Vagina (tissue), 2 donors: ENCODE results near the gene MTO1. TPM values are rescaled to one million over a fixed set of nuclear protein-coding genes. Genes with fewer than 3 reads are reported as not detected.

Experiments
- DNase-seq, 2 donors: peaks; one replicate each; pipeline ENCODE4 v3.0.0-alpha.2; 2017; ENCODE audit errors: extremely low spot score in 2 of 2
- H3K27ac ChIP-seq: fragments of 200-600 bp; sonication (generic); one replicate; pipeline ENCODE4 v1.5.1; 2019
- H3K27me3 ChIP-seq: fragments of 200-600 bp; sonication (generic); one replicate; pipeline ENCODE4 v1.5.1; 2019
- H3K36me3 ChIP-seq, 2 donors: fragments of 200-600 bp; sonication (generic); one replicate each; pipeline ENCODE4 v1.5.1; 2017 to 2019
- H3K4me1 ChIP-seq: fragments of 200-600 bp; sonication (generic); one replicate; pipeline ENCODE4 v1.5.1; 2019
- H3K4me3 ChIP-seq, 2 donors: fragments of 200-600 bp; sonication (generic); 1 replicate in 1 of 2; 2 replicates in 1 of 2; pipeline ENCODE4 v1.5.1; 2016 to 2019
- H3K9me3 ChIP-seq: fragments of 200-600 bp; sonication (generic); one replicate; pipeline ENCODE4 v1.5.1; 2019
- POLR2A ChIP-seq, 2 donors: fragments of 450-650 bp; IDR thresholded peaks; one replicate each; pipeline ENCODE4 v1.6.1; 2017; ENCODE audit warnings: antibody characterized with exemption in 2 of 2, mild to moderate bottlenecking in 2 of 2, moderate library complexity in 2 of 2
- POLR2AphosphoS5 ChIP-seq, 2 donors: sonication (generic); formaldehyde crosslinking; IDR thresholded peaks; one replicate each; pipeline ENCODE4 v1.9.0; 2017; ENCODE audit warnings: antibody characterized with exemption in 2 of 2, mild to moderate bottlenecking in 2 of 2, low read depth in 1 of 2; ENCODE audit not compliant: insufficient read depth in 1 of 2
- intact Hi-C: fragments of 100-400 bp; cut with DNase I; formaldehyde crosslinking; loops from one replicate; pipeline ENCODE4 v1.15.1; 2023
- total RNA-seq: library from RNA; depleted of rRNA; stranded (reverse); fragments of >200 nt; gene quantifications from one replicate; pipeline ENCODE4 v1.2.3, GENCODE V29; 2016
- TF ChIP-seq, protein P1 (sequence below), 3 experiments: fragments of 450-650 bp in 2 of 3; fragments of 200-600 bp in 1 of 3; sonication (generic) in 1 of 3; IDR thresholded peaks; one replicate each; pipeline ENCODE4 v1.5.1; 2017 to 2019; ENCODE audit warnings: antibody characterized with exemption in 3 of 3, mild to moderate bottlenecking in 2 of 3, moderate library complexity in 2 of 3

MTO1 gene
- total RNA-seq, 1 donor from 2014 or later: 26.0 TPM

DNA sequence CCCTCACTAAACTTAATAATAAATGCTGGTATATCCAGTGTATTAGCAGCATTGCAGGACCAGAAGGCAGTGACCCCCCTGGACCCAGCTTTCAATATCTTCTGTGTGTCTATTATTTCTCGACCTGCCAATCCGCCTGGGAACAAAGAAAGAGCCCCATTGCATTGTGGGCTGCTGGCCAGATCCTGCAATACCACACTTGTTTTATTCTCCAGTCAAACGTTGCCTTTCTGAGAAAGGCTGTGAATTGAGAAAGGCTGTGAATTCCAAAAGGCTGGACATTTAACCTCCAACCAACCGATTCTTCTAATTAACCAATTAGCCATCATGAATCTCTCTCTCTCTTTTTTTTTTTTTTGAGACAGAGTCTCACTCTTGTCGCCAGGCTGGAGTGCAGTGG lies 1.5 kb upstream of the MTO1 start:
- Histone ChIP-seq H3K27me3 (no peaks in the 10 kb centered on the region), H3K9me3 (no peaks in the 10 kb centered on the region), H3K4me1 (peaks cover 22% of the 10 kb centered on the region), H3K4me3 (no peak overlapping the region), H3K27ac (no peak overlapping the region), H3K36me3 (no peaks in the 10 kb centered on the region)
- TF ChIP-seq, protein P1, sequence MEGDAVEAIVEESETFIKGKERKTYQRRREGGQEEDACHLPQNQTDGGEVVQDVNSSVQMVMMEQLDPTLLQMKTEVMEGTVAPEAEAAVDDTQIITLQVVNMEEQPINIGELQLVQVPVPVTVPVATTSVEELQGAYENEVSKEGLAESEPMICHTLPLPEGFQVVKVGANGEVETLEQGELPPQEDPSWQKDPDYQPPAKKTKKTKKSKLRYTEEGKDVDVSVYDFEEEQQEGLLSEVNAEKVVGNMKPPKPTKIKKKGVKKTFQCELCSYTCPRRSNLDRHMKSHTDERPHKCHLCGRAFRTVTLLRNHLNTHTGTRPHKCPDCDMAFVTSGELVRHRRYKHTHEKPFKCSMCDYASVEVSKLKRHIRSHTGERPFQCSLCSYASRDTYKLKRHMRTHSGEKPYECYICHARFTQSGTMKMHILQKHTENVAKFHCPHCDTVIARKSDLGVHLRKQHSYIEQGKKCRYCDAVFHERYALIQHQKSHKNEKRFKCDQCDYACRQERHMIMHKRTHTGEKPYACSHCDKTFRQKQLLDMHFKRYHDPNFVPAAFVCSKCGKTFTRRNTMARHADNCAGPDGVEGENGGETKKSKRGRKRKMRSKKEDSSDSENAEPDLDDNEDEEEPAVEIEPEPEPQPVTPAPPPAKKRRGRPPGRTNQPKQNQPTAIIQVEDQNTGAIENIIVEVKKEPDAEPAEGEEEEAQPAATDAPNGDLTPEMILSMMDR (IDR thresholded peaks at IDR 0.05): no peak
- TF ChIP-seq POLR2A (IDR thresholded peaks at IDR 0.05) (no peak), POLR2AphosphoS5 (IDR thresholded peaks at IDR 0.05; ENCODE audit: insufficient read depth in 1 of 2, low read depth in 1 of 2) (no peak)
- intact Hi-C loops: no loop called here
- no peak for DNase-seq

DNA sequence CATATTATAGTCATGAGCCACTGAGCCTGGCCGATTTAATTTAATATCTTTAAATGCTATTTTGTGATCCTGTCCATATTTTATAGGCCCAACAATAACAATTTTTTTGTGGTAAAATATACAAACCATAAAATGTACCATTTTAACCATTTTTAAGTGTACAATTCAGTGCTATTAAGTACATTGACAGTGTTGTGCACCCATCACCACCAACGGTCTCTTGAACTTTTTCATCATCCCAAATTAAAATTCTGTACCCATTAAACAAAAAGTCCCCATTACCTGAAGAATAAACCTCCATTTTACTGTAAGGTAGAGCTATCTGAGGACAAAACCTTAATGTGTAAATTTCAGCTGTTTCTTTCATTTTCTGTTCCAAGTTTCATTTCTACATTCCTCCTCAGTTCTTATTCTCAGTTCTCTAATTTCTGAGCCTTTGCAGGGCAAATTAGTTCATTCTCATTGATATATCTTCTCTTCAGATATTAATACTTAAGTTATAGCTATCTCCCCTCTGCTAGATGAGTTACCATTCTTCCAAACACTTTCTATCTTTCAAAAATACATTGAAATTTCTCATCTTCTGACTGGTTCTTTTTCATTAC lies 10.3 kb downstream of the MTO1 start:
- Histone ChIP-seq H3K9me3 (no peaks in the 10 kb centered on the region), H3K36me3 (peaks cover 0 to 88% of the 10 kb centered on the region in 2 donors), H3K27ac (no peak overlapping the region), H3K27me3 (no peaks in the 10 kb centered on the region), H3K4me3 (no peak overlapping the region), H3K4me1 (no peaks in the 10 kb centered on the region)
- TF ChIP-seq POLR2A (IDR thresholded peaks at IDR 0.05): no peak
- TF ChIP-seq, protein P1 (IDR thresholded peaks at IDR 0.05): no peak
- no peak for TF ChIP-seq POLR2AphosphoS5 (IDR thresholded peaks at IDR 0.05; ENCODE audit: insufficient read depth in 1 of 2, low read depth in 1 of 2)
- no peak for DNase-seq
- intact Hi-C loops: no loop called here

DNA sequence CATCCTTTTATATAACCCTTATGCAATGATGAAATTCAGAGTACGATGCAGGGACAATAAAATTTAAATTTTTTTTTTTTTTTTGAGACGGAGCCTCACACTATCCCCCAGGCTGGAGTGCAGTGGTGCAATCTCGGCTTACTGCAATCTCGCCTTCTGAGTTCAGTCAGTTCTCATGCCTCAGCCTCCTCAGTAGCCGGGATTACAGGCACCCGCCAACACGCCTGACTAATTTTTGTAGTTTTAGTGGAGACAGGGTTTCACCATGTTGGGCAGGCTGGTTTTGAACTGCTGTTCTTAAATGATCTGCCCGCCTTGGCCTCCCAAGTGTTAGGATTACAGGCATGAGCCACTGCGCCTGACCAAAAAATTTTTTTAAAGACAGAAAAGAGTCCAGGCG lies 15.2 kb downstream of the MTO1 start:
- no peak for DNase-seq
- intact Hi-C loops: no loop called here
- TF ChIP-seq POLR2A (IDR thresholded peaks at IDR 0.05) (no peak), POLR2AphosphoS5 (IDR thresholded peaks at IDR 0.05; ENCODE audit: insufficient read depth in 1 of 2, low read depth in 1 of 2) (no peak)
- TF ChIP-seq, protein P1 (IDR thresholded peaks at IDR 0.05): no peak
- Histone ChIP-seq H3K27me3 (no peaks in the 10 kb centered on the region), H3K36me3 (peaks cover 0 to 63% of the 10 kb centered on the region in 2 donors), H3K9me3 (no peaks in the 10 kb centered on the region), H3K27ac (no peak overlapping the region), H3K4me3 (no peak overlapping the region), H3K4me1 (no peaks in the 10 kb centered on the region)

DNA sequence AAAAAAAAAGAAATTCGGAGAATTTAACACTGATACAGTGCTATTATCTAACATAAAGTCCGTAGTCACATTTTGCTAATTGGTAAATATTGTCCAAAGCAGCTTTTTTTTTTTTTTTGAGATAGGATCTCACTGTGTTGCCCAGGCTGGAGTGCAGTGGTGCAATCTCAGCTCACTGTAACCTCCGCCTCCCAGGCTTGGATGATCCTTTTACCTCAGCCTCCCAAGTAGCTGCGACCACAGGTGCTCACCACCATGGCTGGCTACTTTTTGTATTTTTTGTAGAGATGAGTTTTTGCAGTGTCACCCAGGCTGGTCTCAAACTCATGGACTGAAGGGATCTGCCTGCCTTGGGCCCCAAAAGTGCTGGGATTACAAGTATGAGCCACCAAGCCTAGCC lies 15.9 kb downstream of the MTO1 start:
- intact Hi-C loops: no loop called here
- TF ChIP-seq POLR2A (IDR thresholded peaks at IDR 0.05) (no peak), POLR2AphosphoS5 (IDR thresholded peaks at IDR 0.05; ENCODE audit: insufficient read depth in 1 of 2, low read depth in 1 of 2) (no peak)
- TF ChIP-seq, protein P1 (IDR thresholded peaks at IDR 0.05): no peak
- DNase-seq: no peak
- H3K4me1 ChIP-seq: no peaks in the 10 kb centered on the region
- H3K27ac ChIP-seq: no peak overlapping the region
- no peaks in the 10 kb centered on the region for H3K9me3 ChIP-seq
- H3K36me3 ChIP-seq: peaks cover 0 to 63% of the 10 kb centered on the region in 2 donors
- H3K4me3 ChIP-seq: no peak overlapping the region
- no peaks in the 10 kb centered on the region for H3K27me3 ChIP-seq

- TF ChIP-seq POLR2AphosphoS5 (IDR thresholded peaks at IDR 0.05; ENCODE audit: insufficient read depth in 1 of 2, low read depth in 1 of 2) (no peak), POLR2A (IDR thresholded peaks at IDR 0.05) (no peak)
- TF ChIP-seq, protein P1 (IDR thresholded peaks at IDR 0.05): no peak
- no peaks in the 10 kb centered on the region for H3K9me3 ChIP-seq
- H3K4me3 ChIP-seq: no peak overlapping the region
- no peaks in the 10 kb centered on the region for H3K27me3 ChIP-seq
- no peak for DNase-seq
- intact Hi-C loops: no loop called here
- no peaks in the 10 kb centered on the region for H3K4me1 ChIP-seq
- peaks cover 0 to 60% of the 10 kb centered on the region in 2 donors for H3K36me3 ChIP-seq
- H3K27ac ChIP-seq: no peak overlapping the region
Observed at GRCh38 chr6:73481969-73482368, 20.4 kb downstream of the MTO1 start.
